ENCODE data around the gene MPEG1. TPM values are rescaled to one million over a fixed set of nuclear protein-coding genes. Genes with fewer than 3 reads are reported as not detected.

MPEG1 gene
- total and polyA plus RNA-seq, 2 donors (not counting 1 experiment from before 2014, with no cell fraction given): not detected

DNA sequence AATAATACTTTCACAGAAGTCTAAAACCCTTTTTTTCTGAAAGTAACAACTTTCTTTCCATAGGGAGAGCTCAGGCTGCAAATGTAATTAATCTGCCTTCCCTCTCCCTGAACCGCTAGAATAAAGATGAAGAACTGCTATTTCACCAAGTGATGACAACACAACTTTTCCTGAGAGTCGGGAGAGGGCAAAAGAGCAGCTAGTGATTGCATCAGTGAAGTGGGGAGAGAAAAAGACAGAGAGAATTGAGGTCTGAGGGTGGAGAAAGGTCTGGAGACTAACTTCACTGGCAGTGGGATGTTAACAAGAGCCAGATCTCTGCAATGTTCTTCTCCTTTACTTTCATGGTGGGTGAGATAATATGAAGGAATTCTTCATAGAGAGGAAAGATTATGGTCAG lies 10.9 kb upstream of the MPEG1 start:
- Histone ChIP-seq H3K79me2 (ENCODE audit: control insufficient read depth, insufficient read depth, low read length) (no peaks in the 10 kb centered on the region), H3K27me3 (ENCODE audit: control insufficient read depth, insufficient read depth, low read length) (no peaks in the 10 kb centered on the region), H3K27ac (ENCODE audit: insufficient read depth, low read length) (no peak overlapping the region), H3K4me3 (replicated peaks in 1 of 4; ENCODE audit: control extremely low read depth in 1 of 4, insufficient read depth in 1 of 4, low read depth in 3 of 4, low read length in 4 of 4) (no peak overlapping the region), H2AFZ (ENCODE audit: low read length) (no peak overlapping the region), H3K9ac (ENCODE audit: insufficient read depth, low read length) (no peak overlapping the region), H3K36me3 (ENCODE audit: control insufficient read depth, insufficient read depth, low read length) (no peaks in the 10 kb centered on the region), H3K9me3 (ENCODE audit: control insufficient read depth, insufficient read depth, low read depth, low read length) (no peaks in the 10 kb centered on the region), H4K20me1 (ENCODE audit: control insufficient read depth, extremely low read depth, insufficient read depth, low read length) (no peaks in the 10 kb centered on the region), H3K4me2 (ENCODE audit: extremely low read depth, insufficient read depth, low read length) (no peak overlapping the region), H3K4me1 (ENCODE audit: control insufficient read depth, extremely low read depth, insufficient read depth, low read length) (peaks cover 17% of the 10 kb centered on the region)
- DNase-seq (ENCODE audit: low read depth in 2 of 2): no peak
- no peak for TF ChIP-seq EZH2 (IDR thresholded peaks at IDR 0.05; ENCODE audit: low read length, missing control alignments)
- TF ChIP-seq, protein P1, sequence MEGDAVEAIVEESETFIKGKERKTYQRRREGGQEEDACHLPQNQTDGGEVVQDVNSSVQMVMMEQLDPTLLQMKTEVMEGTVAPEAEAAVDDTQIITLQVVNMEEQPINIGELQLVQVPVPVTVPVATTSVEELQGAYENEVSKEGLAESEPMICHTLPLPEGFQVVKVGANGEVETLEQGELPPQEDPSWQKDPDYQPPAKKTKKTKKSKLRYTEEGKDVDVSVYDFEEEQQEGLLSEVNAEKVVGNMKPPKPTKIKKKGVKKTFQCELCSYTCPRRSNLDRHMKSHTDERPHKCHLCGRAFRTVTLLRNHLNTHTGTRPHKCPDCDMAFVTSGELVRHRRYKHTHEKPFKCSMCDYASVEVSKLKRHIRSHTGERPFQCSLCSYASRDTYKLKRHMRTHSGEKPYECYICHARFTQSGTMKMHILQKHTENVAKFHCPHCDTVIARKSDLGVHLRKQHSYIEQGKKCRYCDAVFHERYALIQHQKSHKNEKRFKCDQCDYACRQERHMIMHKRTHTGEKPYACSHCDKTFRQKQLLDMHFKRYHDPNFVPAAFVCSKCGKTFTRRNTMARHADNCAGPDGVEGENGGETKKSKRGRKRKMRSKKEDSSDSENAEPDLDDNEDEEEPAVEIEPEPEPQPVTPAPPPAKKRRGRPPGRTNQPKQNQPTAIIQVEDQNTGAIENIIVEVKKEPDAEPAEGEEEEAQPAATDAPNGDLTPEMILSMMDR (conservative IDR thresholded peaks at IDR 0.05 in 1 of 2, IDR thresholded peaks at IDR 0.05 in 1 of 2; ENCODE audit: low read depth in 1 of 2, low read length in 2 of 2): no peak

DNA sequence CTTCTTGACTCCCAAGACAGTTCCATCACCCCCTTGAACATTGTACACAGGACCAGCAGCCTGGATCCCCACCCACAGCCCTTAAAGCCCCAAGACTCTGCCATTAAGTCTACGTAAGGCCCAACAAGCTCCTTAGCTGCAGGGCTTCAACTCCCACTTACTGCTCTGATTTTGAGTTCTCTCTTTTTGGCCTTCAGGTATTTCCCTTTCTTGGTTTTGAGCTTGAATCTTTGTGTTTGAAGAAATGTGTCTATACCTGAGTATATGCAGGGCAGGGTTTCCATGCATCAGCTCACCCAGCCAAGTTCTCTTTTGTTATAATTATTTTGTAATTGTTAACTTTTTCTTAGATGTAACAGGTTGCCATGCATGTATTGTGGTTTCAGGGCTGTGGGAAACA lies 10.4 kb upstream of the MPEG1 start:
- H3K79me2 ChIP-seq (ENCODE audit: control insufficient read depth, insufficient read depth, low read length): no peaks in the 10 kb centered on the region
- DNase-seq (ENCODE audit: low read depth in 2 of 2): no peak
- no peak for TF ChIP-seq EZH2 (IDR thresholded peaks at IDR 0.05; ENCODE audit: low read length, missing control alignments)
- TF ChIP-seq, protein P1 (conservative IDR thresholded peaks at IDR 0.05 in 1 of 2, IDR thresholded peaks at IDR 0.05 in 1 of 2; ENCODE audit: low read depth in 1 of 2, low read length in 2 of 2): no peak
- no peaks in the 10 kb centered on the region for H3K9me3 ChIP-seq (ENCODE audit: control insufficient read depth, insufficient read depth, low read depth, low read length)
- H4K20me1 ChIP-seq (ENCODE audit: control insufficient read depth, extremely low read depth, insufficient read depth, low read length): no peaks in the 10 kb centered on the region
- H2AFZ ChIP-seq (ENCODE audit: low read length): no peak overlapping the region
- H3K9ac ChIP-seq (ENCODE audit: insufficient read depth, low read length): no peak overlapping the region
- H3K27me3 ChIP-seq (ENCODE audit: control insufficient read depth, insufficient read depth, low read length): no peaks in the 10 kb centered on the region
- no peaks in the 10 kb centered on the region for H3K36me3 ChIP-seq (ENCODE audit: control insufficient read depth, insufficient read depth, low read length)
- H3K4me3 ChIP-seq (replicated peaks in 1 of 4; ENCODE audit: control extremely low read depth in 1 of 4, insufficient read depth in 1 of 4, low read depth in 3 of 4, low read length in 4 of 4): no peak overlapping the region
- no peak overlapping the region for H3K27ac ChIP-seq (ENCODE audit: insufficient read depth, low read length)
- peaks cover 17% of the 10 kb centered on the region for H3K4me1 ChIP-seq (ENCODE audit: control insufficient read depth, extremely low read depth, insufficient read depth, low read length)
- H3K4me2 ChIP-seq (ENCODE audit: extremely low read depth, insufficient read depth, low read length): no peak overlapping the region

DNA sequence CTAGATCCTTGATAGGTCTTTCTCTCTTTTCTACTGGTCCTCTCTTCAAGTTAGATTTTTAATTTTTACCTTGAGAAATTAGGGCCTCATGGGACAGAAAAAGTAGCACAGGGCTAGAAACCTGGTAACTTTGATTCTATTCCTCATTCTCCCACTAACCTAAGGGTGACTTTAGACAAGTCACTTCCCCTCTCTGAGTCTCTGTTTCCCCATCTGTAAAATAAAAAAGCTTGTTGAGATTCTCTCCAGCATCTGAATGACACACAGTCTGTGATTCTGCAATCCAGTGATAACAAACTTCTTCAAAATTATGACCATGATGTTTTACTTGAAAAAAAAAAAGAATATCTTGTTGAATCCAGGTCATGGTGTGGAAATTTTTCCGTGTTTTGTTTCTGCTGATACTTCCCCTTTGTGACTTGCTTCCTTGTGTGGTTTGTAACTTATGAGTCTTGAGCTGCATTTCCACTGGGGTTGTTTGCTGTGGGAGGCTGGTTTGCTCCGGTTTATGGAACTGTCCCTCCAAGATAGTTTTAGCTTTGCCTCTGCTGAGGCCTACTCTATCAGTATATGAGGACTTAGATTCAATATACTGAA lies 9.8 kb upstream of the MPEG1 start:
- Histone ChIP-seq H4K20me1 (ENCODE audit: control insufficient read depth, extremely low read depth, insufficient read depth, low read length) (no peaks in the 10 kb centered on the region), H3K4me1 (ENCODE audit: control insufficient read depth, extremely low read depth, insufficient read depth, low read length) (peaks cover 17% of the 10 kb centered on the region), H3K9ac (ENCODE audit: insufficient read depth, low read length) (no peak overlapping the region), H3K79me2 (ENCODE audit: control insufficient read depth, insufficient read depth, low read length) (no peaks in the 10 kb centered on the region), H3K4me2 (ENCODE audit: extremely low read depth, insufficient read depth, low read length) (no peak overlapping the region), H3K27me3 (ENCODE audit: control insufficient read depth, insufficient read depth, low read length) (no peaks in the 10 kb centered on the region), H3K27ac (ENCODE audit: insufficient read depth, low read length) (no peak overlapping the region), H3K36me3 (ENCODE audit: control insufficient read depth, insufficient read depth, low read length) (no peaks in the 10 kb centered on the region), H2AFZ (ENCODE audit: low read length) (no peak overlapping the region), H3K4me3 (replicated peaks in 1 of 4; ENCODE audit: control extremely low read depth in 1 of 4, insufficient read depth in 1 of 4, low read depth in 3 of 4, low read length in 4 of 4) (no peak overlapping the region), H3K9me3 (ENCODE audit: control insufficient read depth, insufficient read depth, low read depth, low read length) (no peaks in the 10 kb centered on the region)
- no peak for DNase-seq (ENCODE audit: low read depth in 2 of 2)
- TF ChIP-seq EZH2 (IDR thresholded peaks at IDR 0.05; ENCODE audit: low read length, missing control alignments): no peak
- TF ChIP-seq, protein P1 (conservative IDR thresholded peaks at IDR 0.05 in 1 of 2, IDR thresholded peaks at IDR 0.05 in 1 of 2; ENCODE audit: low read depth in 1 of 2, low read length in 2 of 2): no peak

Measured in fibroblast of lung (primary cell).